NB4 (cell line): ENCODE data around the gene LDAH.

Experiments used
- CTCF ChIP-seq: IDR thresholded peaks from one replicate; pipeline ENCODE4 v1.5.1; 2012; ENCODE audit warnings: low read depth, low read length
- POLR2A ChIP-seq: IDR thresholded peaks from 2 replicates; pipeline ENCODE4 v1.6.1; 2011; ENCODE audit warnings: mild to moderate bottlenecking; ENCODE audit not compliant: insufficient read length; ENCODE audit errors: extremely low read depth
- TF ChIP-seq, protein P1 (sequence below): IDR thresholded peaks from 2 replicates; pipeline ENCODE4 v1.6.1; 2011; ENCODE audit warnings: low read depth, low read length

DNA sequence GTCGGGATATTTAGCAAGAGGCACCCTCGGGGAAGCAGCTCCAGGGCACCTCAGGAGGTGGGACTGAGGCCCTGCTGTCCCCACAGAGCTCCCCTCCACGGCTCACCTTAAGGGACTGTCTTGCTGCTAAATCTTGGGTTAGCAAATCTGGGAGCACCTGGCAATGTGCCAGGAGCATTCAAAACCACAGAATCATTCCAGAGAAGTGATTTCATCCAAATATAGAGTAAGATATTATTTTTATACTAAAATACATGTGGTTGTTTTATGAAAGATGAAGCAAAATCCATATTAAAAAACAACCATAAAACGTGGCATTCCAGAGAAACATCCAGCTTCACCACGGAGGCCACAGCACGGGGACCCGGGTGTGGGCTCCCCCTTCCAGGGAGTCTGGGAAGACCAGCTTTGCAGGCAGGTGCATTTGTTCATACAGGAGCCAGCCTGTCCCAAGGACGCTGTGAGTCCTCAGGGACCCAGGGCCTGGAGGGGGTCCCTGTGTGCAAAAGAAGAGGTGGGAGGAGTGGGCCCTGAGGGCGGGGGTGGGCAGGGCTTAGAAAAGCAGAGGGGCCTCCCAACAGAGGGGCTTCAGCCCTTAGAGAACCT lies 188.3 kb downstream of the LDAH start:
- no peak for TF ChIP-seq CTCF
- TF ChIP-seq POLR2A, result no peak
- TF ChIP-seq, protein P1, sequence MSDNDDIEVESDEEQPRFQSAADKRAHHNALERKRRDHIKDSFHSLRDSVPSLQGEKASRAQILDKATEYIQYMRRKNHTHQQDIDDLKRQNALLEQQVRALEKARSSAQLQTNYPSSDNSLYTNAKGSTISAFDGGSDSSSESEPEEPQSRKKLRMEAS, result no peak
